GM21576 (cell line): ENCODE measurements around the gene CAMK4.

Source experiments
- ATAC-seq: cut with Tn5 transposase; IDR thresholded peaks from one replicate; pipeline ENCODE4 v1.9.1; 2021; ENCODE audit warnings: mild to moderate bottlenecking, moderate library complexity; ENCODE audit not compliant: unreplicated experiment

The CAMK4 gene

DNA sequence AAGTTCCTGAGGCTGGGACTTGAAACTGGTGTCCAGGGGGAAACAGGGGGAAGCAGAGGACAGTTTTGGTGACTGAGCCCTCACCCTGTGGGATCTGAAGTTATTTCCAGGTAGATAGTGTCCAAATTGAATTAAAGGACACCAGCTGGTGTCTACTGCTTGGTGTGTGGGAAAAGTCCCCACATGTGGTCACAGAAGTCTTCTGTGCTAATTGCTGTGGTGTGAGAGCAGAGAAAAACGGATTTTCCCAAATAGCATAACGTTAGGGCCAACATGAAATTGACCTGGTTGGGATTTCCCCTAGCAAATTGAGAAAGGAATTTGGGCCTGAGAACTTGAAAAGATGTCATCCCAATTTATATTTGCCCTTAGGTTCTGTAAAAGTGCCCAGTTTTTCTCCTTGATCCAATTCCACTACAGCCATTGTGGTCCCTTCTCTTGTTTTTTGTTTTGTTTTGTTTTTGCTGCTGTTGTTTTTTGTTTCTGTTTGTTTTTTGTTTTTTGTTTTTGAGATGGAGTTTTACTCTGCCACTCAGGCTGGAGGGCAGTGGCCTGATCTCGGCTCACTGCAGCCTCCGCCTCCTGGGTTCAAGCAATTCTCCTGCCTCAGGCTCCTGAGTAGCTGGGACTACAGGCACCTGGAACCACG lies 293.8 kb downstream of the CAMK4 start:
- no peak for ATAC-seq

DNA sequence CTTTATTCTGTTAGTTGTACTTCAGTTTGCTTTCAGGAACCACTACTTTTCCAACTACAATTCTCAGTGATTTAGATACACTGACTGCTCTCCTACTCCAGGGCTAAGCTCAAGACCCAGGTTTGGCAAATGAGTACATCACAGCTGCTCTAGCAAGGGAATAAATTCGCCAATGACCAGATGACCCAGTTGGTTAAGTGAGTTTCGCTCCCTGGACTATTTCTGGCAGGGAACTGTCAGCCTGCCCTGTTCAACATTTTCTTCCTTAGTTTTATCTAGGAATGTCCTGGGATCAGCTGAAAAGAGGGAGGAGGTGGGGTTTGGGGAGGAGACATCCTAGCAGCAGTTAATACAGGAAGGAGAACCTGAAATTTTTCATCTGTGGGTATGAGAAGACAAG lies 294.6 kb downstream of the CAMK4 start:
- no peak for ATAC-seq

DNA sequence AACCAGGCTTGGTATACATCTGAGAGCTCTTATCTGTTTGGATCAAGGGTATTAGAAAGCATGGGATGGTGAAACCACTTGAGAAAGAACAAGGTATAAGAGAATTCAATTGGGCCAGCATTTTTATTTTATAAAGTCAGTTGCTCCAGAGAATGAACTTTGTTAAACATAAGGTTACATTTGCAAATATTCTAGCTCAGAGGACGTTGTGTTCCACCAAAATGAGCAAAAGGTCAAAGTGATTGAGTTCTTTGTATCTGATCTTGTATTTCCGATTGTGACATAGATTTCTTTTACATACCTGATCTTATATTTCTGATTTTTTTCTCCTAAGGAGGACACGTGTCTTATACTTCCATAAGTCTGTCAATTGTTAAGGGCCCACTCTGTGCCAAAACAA lies 296.7 kb downstream of the CAMK4 start:
- no peak for ATAC-seq

DNA sequence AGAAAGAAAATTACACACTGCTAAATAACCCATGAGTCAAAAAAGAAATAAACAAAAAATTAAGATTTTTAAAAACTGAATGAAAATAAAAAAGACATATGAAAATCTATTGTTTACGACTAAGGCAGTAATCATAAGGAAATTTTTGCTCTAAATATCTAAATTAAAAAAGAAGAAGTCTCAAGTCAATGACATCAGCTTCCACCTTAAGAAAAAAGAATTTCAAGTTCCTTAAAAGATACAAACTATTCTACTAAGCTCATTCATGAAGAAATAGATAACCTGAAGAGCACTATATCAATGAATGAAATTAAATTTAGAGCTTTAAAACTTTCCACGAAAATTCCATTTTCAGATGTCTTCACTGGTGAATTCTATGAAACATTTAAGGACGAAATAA lies 303.9 kb downstream of the CAMK4 start:
- no peak for ATAC-seq

DNA sequence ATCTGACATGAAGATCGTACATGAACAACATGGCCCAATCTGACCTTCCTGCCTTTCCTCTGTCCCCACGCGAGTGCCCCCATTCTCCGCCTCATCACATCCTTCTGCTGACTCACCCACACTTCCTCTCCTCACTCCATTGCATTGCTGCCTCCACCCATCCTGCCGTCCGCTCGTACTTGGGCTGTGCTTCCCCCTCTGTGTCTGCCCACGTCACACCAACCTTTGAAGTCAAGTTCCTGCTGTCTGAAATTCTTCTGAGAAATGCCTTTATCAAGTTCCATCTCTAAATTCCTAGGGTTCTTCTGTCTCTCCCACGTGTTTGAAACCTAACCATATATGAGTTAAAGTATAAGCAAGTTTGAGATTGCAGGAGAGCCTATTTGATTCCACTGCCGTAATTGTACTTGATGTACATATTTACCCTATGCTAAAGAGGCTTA lies 306.1 kb downstream of the CAMK4 start:
- ATAC-seq: peak; percentile 93

DNA sequence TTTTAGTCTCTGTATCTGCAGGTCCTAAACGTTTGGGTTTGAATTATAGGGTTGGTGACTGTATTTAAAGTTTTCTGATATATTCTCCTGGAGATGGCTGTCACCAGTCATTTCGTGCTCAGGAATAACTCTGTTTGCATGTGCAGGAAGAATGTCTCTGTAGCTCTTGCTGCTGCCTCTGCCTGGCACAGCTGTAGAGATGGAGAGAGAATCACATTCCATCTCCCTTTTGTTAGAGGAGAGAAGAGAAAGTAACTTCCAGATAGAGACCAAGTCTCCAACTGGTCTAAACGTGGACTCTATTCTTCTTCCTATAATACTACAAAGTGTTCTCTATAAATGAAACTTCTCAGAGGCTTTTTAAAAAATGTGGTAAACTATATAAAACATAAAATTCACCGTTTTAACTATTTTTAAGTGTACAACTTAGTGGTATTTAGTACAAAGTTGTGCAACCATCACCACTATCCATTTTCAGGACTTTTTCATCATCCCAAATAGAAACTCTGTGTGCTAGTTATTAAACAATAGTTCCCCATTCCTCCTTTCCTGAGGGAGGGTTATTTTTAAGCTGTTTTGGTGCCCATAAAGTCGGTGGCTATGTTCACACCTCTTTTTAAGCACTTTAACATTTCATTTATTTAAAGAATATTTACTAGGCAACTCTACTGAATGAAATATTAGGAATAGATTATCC lies 308.9 kb downstream of the CAMK4 start:
- ATAC-seq: no peak

DNA sequence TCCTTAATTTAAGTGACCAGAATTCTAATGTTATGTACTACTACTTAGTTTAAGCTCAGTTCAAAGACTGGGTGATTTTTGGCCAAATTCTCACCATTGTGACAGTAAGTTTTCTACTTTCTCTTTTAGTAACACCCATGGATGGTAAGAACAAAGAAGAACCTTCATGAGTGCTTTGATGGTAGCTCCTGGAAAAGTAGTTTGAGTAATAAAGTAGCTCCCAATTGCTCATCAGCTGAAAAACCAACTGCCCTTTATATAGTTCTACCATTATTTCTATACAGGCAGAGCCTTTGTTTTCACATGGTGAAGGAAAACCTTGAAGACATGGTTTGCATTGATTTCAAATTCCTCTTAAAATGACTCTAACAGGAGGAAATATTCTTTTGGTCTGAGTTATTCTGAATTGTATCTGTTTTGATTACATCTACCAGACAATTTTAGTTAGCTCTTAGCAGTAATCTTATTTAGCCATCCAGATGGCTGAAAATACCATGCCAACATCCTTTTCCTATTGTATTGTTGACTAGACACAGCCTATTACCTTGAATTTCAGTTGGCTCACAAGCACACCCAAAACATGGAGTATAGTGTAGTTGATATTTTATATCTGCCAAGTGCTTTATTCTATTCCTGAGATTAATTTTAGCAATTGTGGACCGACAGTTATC lies 311.8 kb downstream of the CAMK4 start:
- no peak for ATAC-seq

DNA sequence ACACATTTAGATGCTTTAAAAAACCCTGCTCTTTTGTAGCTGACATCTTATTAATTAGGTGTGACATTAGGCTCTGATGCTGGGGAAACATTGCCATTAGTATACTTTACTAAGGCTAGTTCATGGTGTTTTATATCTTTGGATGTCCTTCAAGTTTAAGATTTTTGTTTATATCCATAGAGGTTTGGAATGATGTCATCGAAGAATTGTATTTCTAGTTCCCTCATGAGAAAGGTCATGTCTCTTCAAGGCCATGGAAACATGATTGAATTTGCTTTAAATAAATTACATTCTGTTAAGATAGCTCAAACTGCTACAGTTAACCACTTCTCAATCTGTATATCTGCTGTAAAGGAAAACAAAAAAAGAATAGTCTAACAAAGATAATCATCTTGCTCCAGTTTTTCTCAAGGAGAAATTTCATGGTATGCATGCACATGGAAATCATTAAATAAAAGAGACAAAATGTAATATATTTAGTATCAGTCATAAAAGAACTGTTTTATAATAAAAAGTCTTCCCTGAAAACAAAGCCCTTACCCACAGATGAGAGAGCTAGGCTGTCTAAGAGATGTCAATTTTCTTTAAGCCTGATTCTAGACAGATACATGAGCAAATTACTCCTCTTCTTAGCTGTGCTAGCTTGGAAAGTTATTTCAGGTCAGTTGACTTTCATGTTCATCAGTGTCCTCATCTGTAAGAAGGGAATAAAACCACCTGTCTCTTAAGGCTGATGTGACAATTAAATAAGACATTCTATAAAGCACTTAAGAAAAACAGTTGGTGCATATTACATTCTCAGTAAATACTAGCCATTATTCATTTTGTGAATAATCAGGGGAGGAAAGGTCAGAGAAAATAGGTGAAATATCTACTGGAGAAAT lies 313.2 kb downstream of the CAMK4 start:
- no peak for ATAC-seq
